Cardiac fibroblast (primary cell): ENCODE data around the gene DNAH1.
"Not testable (repeated sequence)": the region's sequence is repeated elsewhere in the genome, so short reads cannot be mapped to it uniquely, and the experiment has no call there.

Experiments
- DNase-seq, 2 donors: peaks; one replicate each; pipeline versions ENCODE4 v3.0.0 to v3.0.0-alpha.2; 2010; ENCODE audit warnings: low read depth in 2 of 2
- H3K4me3 ChIP-seq, 2 donors: replicated peaks in 1 of 2; 1 replicate in 1 of 2; 2 replicates in 1 of 2; pipeline ENCODE4 v1.5.1; 2011; ENCODE audit warnings: low read depth in 2 of 2, low read length in 2 of 2, mild to moderate bottlenecking in 2 of 2, moderate library complexity in 1 of 2
- TF ChIP-seq, protein P1 (sequence below): IDR thresholded peaks from one replicate; pipeline ENCODE4 v1.5.1; 2011; ENCODE audit warnings: low read depth, mild to moderate bottlenecking, low read length, inconsistent platforms

DNAH1 gene

DNA sequence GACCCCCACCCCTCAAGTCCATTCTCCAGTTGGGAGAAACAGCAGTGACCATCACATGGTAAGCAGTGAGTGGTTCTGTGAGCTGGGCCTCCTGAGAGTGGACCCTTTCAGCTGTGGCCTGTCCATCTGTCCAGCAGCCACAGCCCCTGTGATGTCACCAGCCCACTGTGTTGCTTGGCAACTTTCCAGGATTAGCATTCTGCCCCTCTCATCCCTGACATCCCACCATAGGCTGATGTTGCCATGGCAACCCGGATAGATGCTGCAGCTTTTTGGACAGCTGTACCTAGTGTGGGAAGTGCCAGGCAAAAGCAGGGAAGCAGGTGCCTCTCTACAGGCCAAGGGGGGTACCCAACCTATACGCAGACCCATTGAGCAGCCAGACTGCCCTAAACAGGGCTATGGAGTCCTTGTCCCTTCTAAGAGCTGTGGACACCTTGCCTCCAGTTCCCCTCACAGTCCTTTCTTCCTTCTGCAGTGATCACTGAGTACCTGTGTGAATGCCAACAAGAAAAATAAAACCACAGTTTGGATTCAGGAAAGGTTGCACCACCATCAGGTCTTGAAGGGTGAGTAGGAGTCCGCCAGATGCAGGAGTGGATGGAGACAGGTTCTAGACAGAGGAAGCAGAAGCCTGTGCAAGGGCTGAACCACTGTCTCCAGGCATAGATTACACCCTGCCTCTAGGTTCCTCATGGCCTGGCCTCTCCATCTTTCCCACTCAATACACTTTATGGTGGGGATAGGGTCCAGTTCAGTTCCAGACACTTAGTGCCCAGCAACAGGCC, at the start of gene DNAH1:
Gene DNAH1, plus strand, starts transcription at position 343 of the 788 bp plus-strand sequence. CDS start 6,124 bp downstream, outside the sequence.
- no peak within 1 kb of the TSS for H3K4me3 ChIP-seq
- TF ChIP-seq, protein P1, sequence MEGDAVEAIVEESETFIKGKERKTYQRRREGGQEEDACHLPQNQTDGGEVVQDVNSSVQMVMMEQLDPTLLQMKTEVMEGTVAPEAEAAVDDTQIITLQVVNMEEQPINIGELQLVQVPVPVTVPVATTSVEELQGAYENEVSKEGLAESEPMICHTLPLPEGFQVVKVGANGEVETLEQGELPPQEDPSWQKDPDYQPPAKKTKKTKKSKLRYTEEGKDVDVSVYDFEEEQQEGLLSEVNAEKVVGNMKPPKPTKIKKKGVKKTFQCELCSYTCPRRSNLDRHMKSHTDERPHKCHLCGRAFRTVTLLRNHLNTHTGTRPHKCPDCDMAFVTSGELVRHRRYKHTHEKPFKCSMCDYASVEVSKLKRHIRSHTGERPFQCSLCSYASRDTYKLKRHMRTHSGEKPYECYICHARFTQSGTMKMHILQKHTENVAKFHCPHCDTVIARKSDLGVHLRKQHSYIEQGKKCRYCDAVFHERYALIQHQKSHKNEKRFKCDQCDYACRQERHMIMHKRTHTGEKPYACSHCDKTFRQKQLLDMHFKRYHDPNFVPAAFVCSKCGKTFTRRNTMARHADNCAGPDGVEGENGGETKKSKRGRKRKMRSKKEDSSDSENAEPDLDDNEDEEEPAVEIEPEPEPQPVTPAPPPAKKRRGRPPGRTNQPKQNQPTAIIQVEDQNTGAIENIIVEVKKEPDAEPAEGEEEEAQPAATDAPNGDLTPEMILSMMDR: no peak
- DNase-seq: no peak

DNA sequence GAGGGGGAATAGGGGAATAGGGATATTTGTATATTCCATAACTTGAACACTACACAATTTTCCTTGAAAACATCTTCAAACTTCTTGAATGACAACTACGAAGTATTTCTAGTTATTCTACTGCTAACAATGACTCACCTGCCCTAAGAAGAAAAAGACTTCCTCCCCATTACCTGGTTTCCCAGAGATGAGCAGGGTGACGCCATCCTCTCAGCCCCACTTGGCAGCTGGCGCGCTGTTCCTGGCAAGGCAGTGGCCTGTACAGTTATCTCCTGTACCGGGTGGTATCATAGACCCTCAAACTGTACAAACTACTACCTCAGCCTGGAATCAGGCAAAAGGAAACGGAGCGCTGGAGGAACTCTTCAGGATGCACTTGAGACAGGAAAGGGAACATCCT, 48.1 kb upstream of the DNAH1 start:
- DNase-seq: no peak
- TF ChIP-seq, protein P1: no peak
- H3K4me3 ChIP-seq: no peak overlapping the region

DNA sequence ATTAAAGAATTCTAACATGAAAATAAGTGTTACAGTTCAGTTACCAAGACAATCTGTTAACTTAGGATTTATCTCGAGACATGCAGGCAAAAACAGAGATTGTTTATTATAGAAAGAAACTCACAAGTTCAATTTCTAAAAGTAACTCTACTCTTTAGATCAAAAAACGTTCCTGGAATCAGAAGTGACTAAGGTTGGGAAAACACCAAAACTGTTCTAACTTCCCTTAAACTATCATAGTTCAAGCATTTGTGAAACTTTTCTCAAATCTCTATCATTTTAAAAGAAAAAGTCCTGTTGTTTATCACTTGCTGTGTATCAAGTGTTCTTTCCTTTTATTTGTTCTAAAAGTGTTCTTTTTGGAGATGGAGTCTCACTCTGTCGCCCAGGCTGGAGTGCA, 46.3 kb upstream of the DNAH1 start:
- H3K4me3 ChIP-seq: no peak overlapping the region
- DNase-seq: no peak
- TF ChIP-seq, protein P1: no peak

DNA sequence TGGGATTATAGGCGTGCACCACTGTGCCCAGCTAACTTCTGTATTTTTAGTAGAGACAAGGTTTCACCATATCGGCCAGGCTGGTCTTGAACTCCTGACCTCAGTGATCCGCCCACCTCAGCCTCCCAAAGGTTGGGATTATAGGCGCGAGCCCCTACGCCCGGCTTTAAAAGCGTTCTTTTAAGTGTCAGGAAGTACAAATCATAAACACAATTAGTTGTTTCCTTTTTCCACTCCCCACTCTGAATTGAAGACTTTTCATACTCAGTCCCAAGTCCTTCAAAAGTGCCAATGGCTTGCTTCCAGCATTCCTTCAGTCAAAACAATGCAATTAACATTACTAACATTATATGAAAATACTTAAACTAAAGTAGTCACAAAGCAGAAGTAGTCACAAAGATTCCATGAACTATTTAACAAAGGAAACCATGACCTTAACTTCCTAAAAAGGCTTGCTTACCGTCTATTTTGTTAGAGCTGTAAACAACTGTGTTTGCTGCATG, 45.8 kb upstream of the DNAH1 start:
- peak; percentile 33 to 37 for DNase-seq

DNA sequence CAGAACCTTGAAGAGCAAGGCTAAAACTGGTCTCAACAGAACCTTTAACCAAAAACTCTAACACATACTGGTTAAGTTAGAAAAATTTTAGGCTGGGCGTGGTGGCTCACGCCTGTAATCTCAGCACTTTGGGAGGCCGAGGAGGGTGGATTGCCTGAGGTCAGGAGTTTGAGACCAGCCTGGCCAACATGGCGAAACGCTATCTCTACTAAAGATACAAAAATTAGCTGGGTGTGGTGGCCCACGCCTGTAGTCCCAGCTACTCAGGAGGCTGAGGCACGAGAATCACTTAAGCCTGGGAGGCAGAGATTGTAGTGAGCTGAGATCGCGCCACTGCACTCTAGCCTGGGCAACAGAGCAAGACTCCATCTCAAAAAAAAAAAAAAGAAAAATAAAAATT, 43.9 kb upstream of the DNAH1 start:
- DNase-seq, H3K4me3 ChIP-seq: not testable (repeated sequence)

More for the DNA sequence above, 45.8 kb upstream of the DNAH1 start:
- no peak overlapping the region for H3K4me3 ChIP-seq
- TF ChIP-seq, protein P1: no peak

DNA sequence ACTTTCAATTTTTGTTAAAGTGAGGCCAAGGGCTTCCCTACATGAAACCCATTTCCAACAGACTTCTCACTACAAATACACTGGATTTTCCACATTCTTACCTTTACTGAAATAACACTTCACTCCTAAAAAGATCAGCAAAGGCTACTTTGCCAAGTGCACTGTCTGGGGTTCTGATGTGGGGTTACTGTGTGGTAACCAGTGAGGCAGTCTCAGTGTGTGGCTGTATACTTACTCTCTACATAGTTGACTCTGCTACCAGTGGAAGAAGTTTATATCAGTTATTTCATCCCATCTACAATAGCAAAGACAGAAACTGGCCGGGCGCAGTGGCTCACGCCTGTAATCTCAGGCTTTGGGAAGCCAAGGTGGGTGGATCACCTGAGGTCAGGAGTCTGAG, 43.3 kb upstream of the DNAH1 start:
- no peak overlapping the region for H3K4me3 ChIP-seq
- TF ChIP-seq, protein P1: no peak

DNA sequence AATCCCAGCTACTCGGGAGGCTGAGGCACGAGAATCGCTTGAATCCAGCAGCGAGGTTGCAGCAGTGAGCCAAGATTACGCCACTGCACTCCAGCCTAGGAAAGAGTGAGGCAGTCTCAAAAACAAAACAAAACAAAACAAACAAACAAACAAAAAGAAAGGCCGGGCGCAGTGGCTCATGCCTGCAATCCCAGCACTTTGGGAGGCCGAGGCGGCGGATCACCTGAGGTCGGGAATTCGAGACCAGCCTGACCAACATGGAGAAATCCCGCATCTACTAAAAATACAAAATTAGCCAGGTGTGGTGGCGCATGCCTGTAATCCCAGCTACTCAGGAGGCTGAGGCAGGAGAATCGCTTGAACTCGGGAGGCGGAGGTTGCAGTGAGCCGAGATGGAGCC, 41.3 kb upstream of the DNAH1 start:
- DNase-seq, H3K4me3 ChIP-seq: not testable (repeated sequence)

More for the DNA sequence above, 43.3 kb upstream of the DNAH1 start:
- no peak for DNase-seq
